HG02571 (cell line): ENCODE measurements around the gene NLE1.
"Not testable (repeated sequence)": the region's sequence is repeated elsewhere in the genome, so short reads cannot be mapped to it uniquely, and the experiment has no call there.

Experiments
- ATAC-seq: cut with Tn5 transposase; IDR thresholded peaks from one replicate; pipeline ENCODE4 v1.9.1; 2021; ENCODE audit warnings: mild to moderate bottlenecking, moderate library complexity; ENCODE audit not compliant: unreplicated experiment

The NLE1 gene

GRCh38 chr17:35141681-35142466 lies at the start of gene NLE1:
NLE1 (minus strand) TSS chr17:35142303; CDS start chr17:35142275, 28 bp downstream.
- peak; percentile 70 for ATAC-seq

- ATAC-seq: no peak
Observed at GRCh38 chr17:35191001-35191695, 49.0 kb upstream of the NLE1 start.

- ATAC-seq: no peak
Observed at GRCh38 chr17:35189291-35189690, 47.2 kb upstream of the NLE1 start.

- no peak for ATAC-seq
Observed at GRCh38 chr17:35188111-35188510, 46.0 kb upstream of the NLE1 start.

GRCh38 chr17:35187481-35187880 lies 45.4 kb upstream of the NLE1 start:
- ATAC-seq: no peak

- ATAC-seq: no peak
Observed at GRCh38 chr17:35185849-35186248, 43.7 kb upstream of the NLE1 start.

- no peak for ATAC-seq
Observed at GRCh38 chr17:35184274-35184673, 42.2 kb upstream of the NLE1 start.

- ATAC-seq: no peak
Observed at GRCh38 chr17:35183332-35183731, 41.2 kb upstream of the NLE1 start.

- ATAC-seq: not testable (repeated sequence)
Observed at GRCh38 chr17:35179379-35179778, 37.3 kb upstream of the NLE1 start.

- no peak for ATAC-seq
Observed at GRCh38 chr17:35176897-35177296, 34.8 kb upstream of the NLE1 start.

- no peak for ATAC-seq
Observed at GRCh38 chr17:35175638-35176415, 33.7 kb upstream of the NLE1 start.

GRCh38 chr17:35174835-35175334 lies 32.8 kb upstream of the NLE1 start:
- ATAC-seq: no peak

GRCh38 chr17:35172321-35172720 lies 30.2 kb upstream of the NLE1 start:
- not testable (repeated sequence) for ATAC-seq

GRCh38 chr17:35171834-35172233 lies 29.7 kb upstream of the NLE1 start:
- ATAC-seq: no peak

- no peak for ATAC-seq
Observed at GRCh38 chr17:35170968-35171771, 29.1 kb upstream of the NLE1 start.

- no peak for ATAC-seq
Observed at GRCh38 chr17:35169835-35170363, 27.8 kb upstream of the NLE1 start.

GRCh38 chr17:35167666-35168065 lies 25.6 kb upstream of the NLE1 start:
- no peak for ATAC-seq

GRCh38 chr17:35167046-35167445 lies 24.9 kb upstream of the NLE1 start:
- ATAC-seq: no peak

- no peak for ATAC-seq
Observed at GRCh38 chr17:35166526-35166925, 24.4 kb upstream of the NLE1 start.

GRCh38 chr17:35164716-35165115 lies 22.6 kb upstream of the NLE1 start:
- no peak for ATAC-seq
